HFF-Myc (cell line): ENCODE measurements around the gene ADAD2.

Source experiments
- DNase-seq: peaks from one replicate; pipeline ENCODE4 v3.0.0-alpha.2; 2011; ENCODE audit warnings: low read depth; ENCODE audit errors: extremely low read depth
- H3K4me3 ChIP-seq: replicated peaks from 2 replicates; pipeline ENCODE4 v1.5.1; 2011; ENCODE audit warnings: low read depth, mild to moderate bottlenecking, control low read depth, low read length
- CTCF ChIP-seq: IDR thresholded peaks from 2 replicates; pipeline ENCODE4 v1.5.1; 2012; ENCODE audit warnings: mild to moderate bottlenecking, low read depth, low read length, control low read depth; ENCODE audit errors: missing control alignments

The ADAD2 gene

DNA sequence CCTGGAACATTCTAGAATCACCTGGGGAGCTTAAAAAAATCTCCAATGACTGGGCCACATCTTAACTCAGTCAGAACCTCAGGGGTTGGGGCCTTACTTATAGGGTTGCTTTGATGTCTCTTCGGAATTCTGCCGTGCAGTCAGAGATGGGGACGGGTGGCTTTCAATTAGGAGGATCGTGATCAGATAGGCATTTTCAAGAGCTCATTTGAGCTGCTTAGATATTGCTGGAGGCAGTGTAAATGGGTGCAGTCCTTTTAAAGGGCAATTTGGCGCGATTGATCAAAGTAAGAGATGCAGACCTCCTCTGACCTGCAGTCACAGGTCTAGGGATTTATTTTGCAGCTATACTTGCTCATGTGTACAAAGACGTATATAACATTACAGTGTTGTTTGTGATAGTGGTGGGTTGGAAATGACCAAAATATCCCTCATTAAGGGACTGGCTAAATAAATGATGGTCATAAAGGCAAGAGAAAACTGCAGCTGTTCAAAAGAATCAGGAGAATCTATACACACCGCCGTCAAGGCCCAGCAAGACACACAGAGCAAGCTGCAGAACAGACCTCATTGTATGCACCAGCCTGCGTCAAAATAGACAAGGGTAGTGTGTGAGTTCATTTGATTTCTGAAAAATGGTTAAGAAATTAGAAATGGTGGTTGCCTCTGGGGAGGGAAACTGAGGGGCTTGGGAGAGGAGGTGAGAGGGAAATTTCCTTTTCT lies 55.2 kb downstream of the ADAD2 start:
- no peak overlapping the region for H3K4me3 ChIP-seq
- no peak for DNase-seq
- TF ChIP-seq CTCF, result no peak

DNA sequence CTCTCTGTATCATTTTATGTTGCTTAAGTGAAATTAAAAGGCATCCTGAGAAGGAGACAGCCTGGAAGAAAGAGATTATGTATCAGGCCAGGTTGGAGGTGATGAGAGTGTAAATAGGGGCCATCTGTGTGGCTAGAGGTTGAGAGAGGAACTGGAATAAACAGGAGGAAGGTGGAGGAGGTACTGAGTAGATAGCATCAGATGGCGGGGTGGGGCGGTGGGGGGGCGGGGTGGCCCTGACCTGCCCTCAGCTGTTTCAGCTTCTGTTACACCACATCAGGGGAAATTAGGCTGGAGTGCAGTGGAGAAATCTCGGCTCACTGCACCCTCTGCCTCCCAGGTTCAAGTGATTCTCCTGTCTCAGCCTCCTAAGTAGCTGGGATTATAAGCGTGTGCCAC lies 55.7 kb downstream of the ADAD2 start:
- no peak overlapping the region for H3K4me3 ChIP-seq
- TF ChIP-seq CTCF, result no peak
- DNase-seq, result no peak
